ENCODE data around the gene IL19.

- TF ChIP-seq SP1 (IDR thresholded peaks at IDR 0.05) (no peak), CTCF (IDR thresholded peaks at IDR 0.05; ENCODE audit: low read depth, low read length, missing input control) (no peak), JUND (IDR thresholded peaks at IDR 0.05) (no peak), YY1 (IDR thresholded peaks at IDR 0.05) (no peak), TAF1 (conservative IDR thresholded peaks at IDR 0.05) (no peak), MAX (IDR thresholded peaks at IDR 0.05) (no peak), ZBTB33 (IDR thresholded peaks at IDR 0.05) (no peak), HNF4A (conservative IDR thresholded peaks at IDR 0.05) (no peak), RAD21 (IDR thresholded peaks at IDR 0.05) (no peak), REST (IDR thresholded peaks at IDR 0.05) (no peak)
Observed at GRCh38 chr1:206729507-206729906, 41.1 kb upstream of the IL19 start.

Measured in liver (tissue), 3 donors.